HCT116 (cell line): ENCODE data around the gene ALK.

Experiments
- CEBPB ChIP-seq: IDR thresholded peaks from 2 replicates; pipeline ENCODE4 v1.6.1; 2012; ENCODE audit warnings: low read depth
- CTCF ChIP-seq, 3 experiments: fragments of 200-600 bp in 1 of 3; sonication (generic) in 1 of 3; IDR thresholded peaks in 2 of 3; conservative IDR thresholded peaks in 1 of 3; 2 replicates each; pipeline ENCODE4 v1.5.1; 2012 to 2017; ENCODE audit warnings: low read depth in 2 of 3, low read length in 2 of 3, antibody characterized with exemption in 1 of 3, borderline replicate concordance in 1 of 3, control low read depth in 1 of 3, mild to moderate bottlenecking in 1 of 3, mixed read lengths in 1 of 3, mixed run types in 1 of 3, moderate library complexity in 1 of 3; ENCODE audit not compliant: insufficient read depth in 1 of 3
- EGR1 ChIP-seq: IDR thresholded peaks from 2 replicates; pipeline ENCODE4 v1.6.1; 2012; ENCODE audit warnings: low read depth
- EZH2 ChIP-seq: fragments of 200-600 bp; sonication (generic); IDR thresholded peaks from 2 replicates; pipeline ENCODE4 v1.6.1; 2017; ENCODE audit warnings: antibody characterized with exemption, mixed run types
- EZH2phosphoT487 ChIP-seq: fragments of 200-600 bp; IDR thresholded peaks from 2 replicates; pipeline ENCODE4 v1.6.1; 2018; ENCODE audit warnings: antibody characterized with exemption, borderline replicate concordance
- POLR2A ChIP-seq: IDR thresholded peaks from 2 replicates; pipeline ENCODE4 v1.7.0; 2011; ENCODE audit warnings: borderline replicate concordance; ENCODE audit not compliant: insufficient read depth, insufficient read length; ENCODE audit errors: extremely low read depth
- POLR2AphosphoS5 ChIP-seq: IDR thresholded peaks from 2 replicates; pipeline ENCODE4 v1.6.1; 2011; ENCODE audit warnings: mild to moderate bottlenecking, low read depth, low read length, moderate library complexity
- RAD21 ChIP-seq: IDR thresholded peaks from 2 replicates; pipeline ENCODE4 v1.6.1; 2012; ENCODE audit warnings: low read depth, mild to moderate bottlenecking
- REST ChIP-seq: IDR thresholded peaks from 2 replicates; pipeline ENCODE4 v1.6.1; 2012; ENCODE audit warnings: low read depth
- YY1 ChIP-seq: IDR thresholded peaks from 2 replicates; pipeline ENCODE4 v1.6.1; 2011; ENCODE audit warnings: low read length, low read depth, moderate library complexity, mild to moderate bottlenecking; ENCODE audit not compliant: insufficient replicate concordance; ENCODE audit errors: extremely low read depth
- ZNF274 ChIP-seq: fragments of 200-500 bp; sonication (Bioruptor generic); IDR thresholded peaks from 2 replicates; pipeline ENCODE4 v1.6.1; 2014; ENCODE audit warnings: mild to moderate bottlenecking, low read depth, low read length, inconsistent platforms

GRCh38 chr2:29628862-29629261 lies 292.5 kb downstream of the ALK start:
- TF ChIP-seq ZNF274 = no peak
- no peak for TF ChIP-seq POLR2AphosphoS5
- no peak for TF ChIP-seq CTCF (IDR thresholded peaks at IDR 0.05 in 2 of 3, conservative IDR thresholded peaks at IDR 0.05 in 1 of 3; ENCODE audit: borderline replicate concordance in 1 of 3, insufficient read depth in 1 of 3, low read depth in 2 of 3, low read length in 2 of 3)
- no peak for TF ChIP-seq YY1
- no peak for TF ChIP-seq EZH2
- no peak for TF ChIP-seq RAD21
- TF ChIP-seq POLR2A = no peak
- no peak for TF ChIP-seq EGR1
- TF ChIP-seq REST = no peak
- no peak for TF ChIP-seq EZH2phosphoT487
- TF ChIP-seq CEBPB = no peak
